Measurements from ENCODE around the gene FAM111B.

Gene FAM111B

DNA sequence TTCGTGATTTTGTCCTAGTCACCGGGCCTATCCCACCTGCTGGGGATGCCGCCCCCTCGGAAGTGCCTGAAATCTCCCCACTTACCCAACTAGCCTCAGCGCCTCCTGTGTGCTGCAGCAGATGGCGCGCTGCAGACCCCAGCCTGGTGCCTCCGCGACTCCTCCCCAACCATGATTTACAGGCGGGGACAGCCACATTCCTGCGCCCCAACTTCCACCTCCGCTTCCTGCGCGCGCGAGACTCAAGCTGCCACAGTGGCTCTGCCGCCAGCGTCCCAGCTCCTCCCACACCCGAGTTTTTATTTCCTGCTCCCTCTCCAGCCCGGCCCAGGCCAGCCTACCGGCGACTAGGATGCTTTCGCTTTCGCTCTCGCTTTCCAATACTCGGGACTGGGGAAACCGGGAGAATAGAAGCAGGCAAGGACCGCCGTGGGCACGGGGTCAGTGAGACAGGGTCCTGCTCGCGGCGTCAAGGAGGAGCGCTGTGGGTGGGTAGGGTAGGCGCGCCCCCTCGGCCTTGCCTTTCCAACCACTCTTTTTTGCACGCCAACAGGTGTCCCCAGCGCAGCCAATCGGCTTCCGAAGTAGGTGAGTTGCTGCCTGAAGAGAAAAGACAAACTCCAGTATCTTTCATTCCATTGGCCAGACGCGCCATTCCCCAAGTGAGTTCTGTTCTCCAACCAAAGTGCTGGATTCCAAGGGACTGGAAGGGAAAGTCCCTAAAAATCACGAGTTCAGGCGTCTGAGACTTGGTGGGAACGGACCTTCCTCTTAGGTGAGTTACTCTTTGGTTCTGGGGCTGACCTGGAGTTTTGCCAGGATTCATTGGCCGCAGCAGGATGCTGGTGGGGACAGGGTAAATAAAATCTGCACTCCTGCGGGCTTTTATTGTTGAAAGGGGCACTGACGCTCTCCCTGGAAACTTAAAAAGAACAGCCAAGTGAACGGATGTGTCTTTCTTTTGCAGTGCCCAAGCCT lies 35.8 kb downstream of the FAM111B start, which contains the start of gene FAM111A:
Gene FAM111A (plus strand): TSS at position 327 of the 978 bp plus-strand sequence. CDS start 6,017 bp downstream, outside the sequence.
- Histone ChIP-seq H3K27ac (ENCODE audit: extremely low read depth, low read depth, low read length) (peak within 1 kb of the TSS; percentile 74), H3K36me3 (ENCODE audit: control insufficient read depth in 2 of 2, insufficient read depth in 1 of 2, low read length in 2 of 2) (no peaks in the 10 kb centered on the region), H3K9me3 (ENCODE audit: control insufficient read depth, insufficient read depth, low read depth, low read length) (no peaks in the 10 kb centered on the region), H3K4me3 (ENCODE audit: low read depth, low read length) (peak within 1 kb of the TSS; percentile 78), H3K4me1 (ENCODE audit: control insufficient read depth, insufficient read depth, low read length) (no peaks in the 10 kb centered on the region)
- CTCF ChIA-PET = interaction anchor here (0.6 to 1.5 kb wide), 7 partner anchors 9 to 1575 kb away, joined by 3 to 13 read pairs (median 4); partner anchors contain the start of genes DTX4 and UBE2L6
- POLR2A ChIA-PET = interaction anchor here (0.9 to 1.1 kb wide), 2 partner anchors 8 to 15 kb away, joined by 3 to 5 read pairs; no protein-coding TSS in a partner anchor
- peak; percentile 91 for TF ChIP-seq ZFHX2 (tag by site-specific recombination; conservative IDR thresholded peaks at IDR 0.05)
- no peak for TF ChIP-seq ZNF776 (tag by site-specific recombination; IDR thresholded peaks at IDR 0.05; ENCODE audit: borderline replicate concordance)
- no peak for TF ChIP-seq KLF1 (tag by site-specific recombination; IDR thresholded peaks at IDR 0.05)
- TF ChIP-seq, protein P1, sequence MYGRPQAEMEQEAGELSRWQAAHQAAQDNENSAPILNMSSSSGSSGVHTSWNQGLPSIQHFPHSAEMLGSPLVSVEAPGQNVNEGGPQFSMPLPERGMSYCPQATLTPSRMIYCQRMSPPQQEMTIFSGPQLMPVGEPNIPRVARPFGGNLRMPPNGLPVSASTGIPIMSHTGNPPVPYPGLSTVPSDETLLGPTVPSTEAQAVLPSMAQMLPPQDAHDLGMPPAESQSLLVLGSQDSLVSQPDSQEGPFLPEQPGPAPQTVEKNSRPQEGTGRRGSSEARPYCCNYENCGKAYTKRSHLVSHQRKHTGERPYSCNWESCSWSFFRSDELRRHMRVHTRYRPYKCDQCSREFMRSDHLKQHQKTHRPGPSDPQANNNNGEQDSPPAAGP (tag by site-specific recombination; IDR thresholded peaks at IDR 0.05) = no peak
- TF ChIP-seq, protein P2, sequence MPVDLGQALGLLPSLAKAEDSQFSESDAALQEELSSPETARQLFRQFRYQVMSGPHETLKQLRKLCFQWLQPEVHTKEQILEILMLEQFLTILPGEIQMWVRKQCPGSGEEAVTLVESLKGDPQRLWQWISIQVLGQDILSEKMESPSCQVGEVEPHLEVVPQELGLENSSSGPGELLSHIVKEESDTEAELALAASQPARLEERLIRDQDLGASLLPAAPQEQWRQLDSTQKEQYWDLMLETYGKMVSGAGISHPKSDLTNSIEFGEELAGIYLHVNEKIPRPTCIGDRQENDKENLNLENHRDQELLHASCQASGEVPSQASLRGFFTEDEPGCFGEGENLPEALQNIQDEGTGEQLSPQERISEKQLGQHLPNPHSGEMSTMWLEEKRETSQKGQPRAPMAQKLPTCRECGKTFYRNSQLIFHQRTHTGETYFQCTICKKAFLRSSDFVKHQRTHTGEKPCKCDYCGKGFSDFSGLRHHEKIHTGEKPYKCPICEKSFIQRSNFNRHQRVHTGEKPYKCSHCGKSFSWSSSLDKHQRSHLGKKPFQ (tag by site-specific recombination; IDR thresholded peaks at IDR 0.05) = no peak
- no peak for TF ChIP-seq ZFP41 (tag by site-specific recombination; IDR thresholded peaks at IDR 0.05; ENCODE audit: borderline replicate concordance)
- TF ChIP-seq ZNF610 (tag by site-specific recombination; IDR thresholded peaks at IDR 0.05; ENCODE audit: borderline replicate concordance) = no peak
- no peak for TF ChIP-seq GLIS1 (tag by site-specific recombination; IDR thresholded peaks at IDR 0.05)
- TF ChIP-seq REPIN1 (tag by site-specific recombination; IDR thresholded peaks at IDR 0.05; ENCODE audit: low read depth) = no peak
- TF ChIP-seq, protein P3, sequence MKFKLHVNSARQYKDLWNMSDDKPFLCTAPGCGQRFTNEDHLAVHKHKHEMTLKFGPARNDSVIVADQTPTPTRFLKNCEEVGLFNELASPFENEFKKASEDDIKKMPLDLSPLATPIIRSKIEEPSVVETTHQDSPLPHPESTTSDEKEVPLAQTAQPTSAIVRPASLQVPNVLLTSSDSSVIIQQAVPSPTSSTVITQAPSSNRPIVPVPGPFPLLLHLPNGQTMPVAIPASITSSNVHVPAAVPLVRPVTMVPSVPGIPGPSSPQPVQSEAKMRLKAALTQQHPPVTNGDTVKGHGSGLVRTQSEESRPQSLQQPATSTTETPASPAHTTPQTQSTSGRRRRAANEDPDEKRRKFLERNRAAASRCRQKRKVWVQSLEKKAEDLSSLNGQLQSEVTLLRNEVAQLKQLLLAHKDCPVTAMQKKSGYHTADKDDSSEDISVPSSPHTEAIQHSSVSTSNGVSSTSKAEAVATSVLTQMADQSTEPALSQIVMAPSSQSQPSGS (tag by site-specific recombination; IDR thresholded peaks at IDR 0.05; ENCODE audit: low read depth) = no peak
- TF ChIP-seq ZNF560 (tag by site-specific recombination; IDR thresholded peaks at IDR 0.05; ENCODE audit: borderline replicate concordance) = no peak
- no peak for TF ChIP-seq ZNF155 (tag by site-specific recombination; IDR thresholded peaks at IDR 0.05)
- 0 out of 2 replicates have a peak, but pooled peaks have one; percentile 46 for TF ChIP-seq ZXDB (tag by site-specific recombination; IDR thresholded peaks at IDR 0.05)
- TF ChIP-seq ZBTB1 (tag by site-specific recombination; IDR thresholded peaks at IDR 0.05) = no peak
- no peak for TF ChIP-seq ZNF514 (tag by site-specific recombination; IDR thresholded peaks at IDR 0.05)
- TF ChIP-seq ZNF24 (tag by site-specific recombination; IDR thresholded peaks at IDR 0.05) = no peak
- no peak for TF ChIP-seq ZNF555 (tag by site-specific recombination; conservative IDR thresholded peaks at IDR 0.05)
- no peak for TF ChIP-seq ZNF239 (tag by site-specific recombination; IDR thresholded peaks at IDR 0.05)
- no peak for TF ChIP-seq ZNF623 (tag by site-specific recombination; IDR thresholded peaks at IDR 0.05)
- no peak for TF ChIP-seq HOXD13 (CRISPR knock-in tag; IDR thresholded peaks at IDR 0.05; ENCODE audit: borderline replicate concordance)
- TF ChIP-seq ZBTB20 (tag by site-specific recombination; IDR thresholded peaks at IDR 0.05) = peak; percentile 48; the same call in 1 of the 2 replicates
- no peak for TF ChIP-seq ZNF16 (tag by site-specific recombination; IDR thresholded peaks at IDR 0.05; ENCODE audit: low read depth)
- TF ChIP-seq, protein P4, sequence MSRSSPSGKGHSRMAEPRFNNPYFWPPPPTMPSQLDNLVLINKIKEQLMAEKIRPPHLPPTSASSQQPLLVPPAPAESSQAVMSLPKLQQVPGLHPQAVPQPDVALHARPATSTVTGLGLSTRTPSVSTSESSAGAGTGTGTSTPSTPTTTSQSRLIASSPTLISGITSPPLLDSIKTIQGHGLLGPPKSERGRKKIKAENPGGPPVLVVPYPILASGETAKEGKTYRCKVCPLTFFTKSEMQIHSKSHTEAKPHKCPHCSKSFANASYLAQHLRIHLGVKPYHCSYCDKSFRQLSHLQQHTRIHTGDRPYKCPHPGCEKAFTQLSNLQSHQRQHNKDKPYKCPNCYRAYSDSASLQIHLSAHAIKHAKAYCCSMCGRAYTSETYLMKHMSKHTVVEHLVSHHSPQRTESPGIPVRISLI (tag by site-specific recombination; IDR thresholded peaks at IDR 0.05) = peak; percentile 80; the same call in 1 of the 2 replicates
- TF ChIP-seq GLI2 (tag by site-specific recombination; IDR thresholded peaks at IDR 0.05; ENCODE audit: borderline replicate concordance, low read depth) = no peak
- no peak for TF ChIP-seq SP7 (tag by site-specific recombination; IDR thresholded peaks at IDR 0.05)
- no peak for TF ChIP-seq RBAK (tag by site-specific recombination; IDR thresholded peaks at IDR 0.05)
- no peak for TF ChIP-seq ZNF596 (tag by site-specific recombination; IDR thresholded peaks at IDR 0.05)
- TF ChIP-seq ZFP37 (tag by site-specific recombination; IDR thresholded peaks at IDR 0.05) = 0 out of 2 replicates have a peak, but pooled peaks have one; percentile 45
- no peak for TF ChIP-seq IKZF3 (tag by site-specific recombination; IDR thresholded peaks at IDR 0.05)
- TF ChIP-seq ZNF146 (tag by site-specific recombination; IDR thresholded peaks at IDR 0.05) = no peak
- TF ChIP-seq ZNF548 (tag by site-specific recombination; IDR thresholded peaks at IDR 0.05) = no peak

Data from HEK293 (cell line).